Measurements from ENCODE around the gene CCDC112.

Gene CCDC112

GRCh38 chr5:115291397-115291796 is 5.1 kb downstream of the CCDC112 start:
- no peak overlapping the region for H3K4ac ChIP-seq (ENCODE audit: low read depth in 1 of 2, low read length in 2 of 2)
- no peaks in the 10 kb centered on the region for H3K9me3 ChIP-seq (ENCODE audit: control insufficient read depth, low read length)
- no peaks in the 10 kb centered on the region for H3K4me1 ChIP-seq (ENCODE audit: control insufficient read depth, insufficient read depth, low read depth, low read length)
- H3K9ac ChIP-seq (ENCODE audit: low read length): no peak overlapping the region
- no peak overlapping the region for H4K8ac ChIP-seq (ENCODE audit: low read length)
- H2BK15ac ChIP-seq (ENCODE audit: low read depth, poor library complexity, severe bottlenecking): no peak overlapping the region
- DNase-seq: no peak
- H3K79me1 ChIP-seq (replicated peaks; ENCODE audit: low read length, poor library complexity, severe bottlenecking): peaks cover 29% of the 10 kb centered on the region
- no peak overlapping the region for H3K23ac ChIP-seq (ENCODE audit: low read length in 2 of 2)
- no peak overlapping the region for H2BK12ac ChIP-seq (ENCODE audit: low read length in 2 of 2)
- H2BK120ac ChIP-seq (ENCODE audit: low read depth, low read length): no peak overlapping the region
- H2BK5ac ChIP-seq (ENCODE audit: low read depth, low read length, poor library complexity, severe bottlenecking): no peak overlapping the region
- H2AFZ ChIP-seq (ENCODE audit: low read depth, low read length): no peak overlapping the region
- no peaks in the 10 kb centered on the region for H3K27me3 ChIP-seq (ENCODE audit: control insufficient read depth in 1 of 2, insufficient read depth in 1 of 2, low read length in 2 of 2)
- H3K36me3 ChIP-seq (ENCODE audit: control insufficient read depth in 1 of 2, insufficient read depth in 2 of 2, low read depth in 1 of 2, low read length in 2 of 2): no peaks in the 10 kb centered on the region
- H3K18ac ChIP-seq (ENCODE audit: low read depth in 1 of 2, low read length in 2 of 2): no peak overlapping the region
- H4K91ac ChIP-seq (ENCODE audit: low read length): no peak overlapping the region
- H3K4me3 ChIP-seq (ENCODE audit: insufficient read depth in 1 of 2, low read depth in 1 of 2, low read length in 2 of 2): no peak overlapping the region
- H3K14ac ChIP-seq (ENCODE audit: low read length in 2 of 2): no peak overlapping the region
- H2AK5ac ChIP-seq (ENCODE audit: low read length, severe bottlenecking): no peak overlapping the region
- H3K4me2 ChIP-seq (ENCODE audit: low read length, poor library complexity, severe bottlenecking): no peak overlapping the region
- no peak overlapping the region for H3K27ac ChIP-seq (ENCODE audit: low read length, poor library complexity, severe bottlenecking)

- WGBS: 100% methylated on average over 1 of the region's 4 CpGs
Observed at GRCh38 chr5:115289104-115289503, 7.3 kb downstream of the CCDC112 start.

GRCh38 chr5:115284021-115284420 is 12.4 kb downstream of the CCDC112 start:
- no peak overlapping the region for H3K4ac ChIP-seq (ENCODE audit: low read depth in 1 of 2, low read length in 2 of 2)
- H3K36me3 ChIP-seq (ENCODE audit: control insufficient read depth in 1 of 2, insufficient read depth in 2 of 2, low read depth in 1 of 2, low read length in 2 of 2): no peaks in the 10 kb centered on the region
- no peak overlapping the region for H2BK120ac ChIP-seq (ENCODE audit: low read depth, low read length)
- peaks cover 13% of the 10 kb centered on the region for H3K79me1 ChIP-seq (replicated peaks; ENCODE audit: low read length, poor library complexity, severe bottlenecking)
- no peak overlapping the region for H2BK12ac ChIP-seq (ENCODE audit: low read length in 2 of 2)
- no peak overlapping the region for H2AFZ ChIP-seq (ENCODE audit: low read depth, low read length)
- no peak overlapping the region for H3K4me2 ChIP-seq (ENCODE audit: low read length, poor library complexity, severe bottlenecking)
- no peaks in the 10 kb centered on the region for H3K27me3 ChIP-seq (ENCODE audit: control insufficient read depth in 1 of 2, insufficient read depth in 1 of 2, low read length in 2 of 2)
- H3K9me3 ChIP-seq (ENCODE audit: control insufficient read depth, low read length): no peaks in the 10 kb centered on the region
- H4K91ac ChIP-seq (ENCODE audit: low read length): no peak overlapping the region
- no peak overlapping the region for H3K14ac ChIP-seq (ENCODE audit: low read length in 2 of 2)
- no peak overlapping the region for H3K27ac ChIP-seq (ENCODE audit: low read length, poor library complexity, severe bottlenecking)
- WGBS: no CpG with 5 or more reads among the region's 1 CpG
- no peak for DNase-seq
- no peak overlapping the region for H3K4me3 ChIP-seq (ENCODE audit: insufficient read depth in 1 of 2, low read depth in 1 of 2, low read length in 2 of 2)
- no peaks in the 10 kb centered on the region for H3K4me1 ChIP-seq (ENCODE audit: control insufficient read depth, insufficient read depth, low read depth, low read length)
- H2AK5ac ChIP-seq (ENCODE audit: low read length, severe bottlenecking): no peak overlapping the region
- H3K9ac ChIP-seq (ENCODE audit: low read length): no peak overlapping the region
- H4K8ac ChIP-seq (ENCODE audit: low read length): no peak overlapping the region
- H3K23ac ChIP-seq (ENCODE audit: low read length in 2 of 2): no peak overlapping the region
- H2BK5ac ChIP-seq (ENCODE audit: low read depth, low read length, poor library complexity, severe bottlenecking): no peak overlapping the region
- H3K18ac ChIP-seq (ENCODE audit: low read depth in 1 of 2, low read length in 2 of 2): no peak overlapping the region
- H2BK15ac ChIP-seq (ENCODE audit: low read depth, poor library complexity, severe bottlenecking): no peak overlapping the region

More at GRCh38 chr5:115289104-115289503, 7.3 kb downstream of the CCDC112 start:
- Histone ChIP-seq H3K23ac (ENCODE audit: low read length in 2 of 2) (no peak overlapping the region), H3K27me3 (ENCODE audit: control insufficient read depth in 1 of 2, insufficient read depth in 1 of 2, low read length in 2 of 2) (no peaks in the 10 kb centered on the region), H2AFZ (ENCODE audit: low read depth, low read length) (no peak overlapping the region), H2BK5ac (ENCODE audit: low read depth, low read length, poor library complexity, severe bottlenecking) (no peak overlapping the region), H3K14ac (ENCODE audit: low read length in 2 of 2) (no peak overlapping the region), H2AK5ac (ENCODE audit: low read length, severe bottlenecking) (no peak overlapping the region), H3K4me3 (ENCODE audit: insufficient read depth in 1 of 2, low read depth in 1 of 2, low read length in 2 of 2) (no peak overlapping the region), H3K36me3 (ENCODE audit: control insufficient read depth in 1 of 2, insufficient read depth in 2 of 2, low read depth in 1 of 2, low read length in 2 of 2) (no peaks in the 10 kb centered on the region), H4K8ac (ENCODE audit: low read length) (no peak overlapping the region), H2BK12ac (ENCODE audit: low read length in 2 of 2) (no peak overlapping the region), H3K4ac (ENCODE audit: low read depth in 1 of 2, low read length in 2 of 2) (no peak overlapping the region), H3K9me3 (ENCODE audit: control insufficient read depth, low read length) (no peaks in the 10 kb centered on the region), H4K91ac (ENCODE audit: low read length) (no peak overlapping the region), H3K9ac (ENCODE audit: low read length) (no peak overlapping the region), H3K4me1 (ENCODE audit: control insufficient read depth, insufficient read depth, low read depth, low read length) (no peaks in the 10 kb centered on the region), H2BK15ac (ENCODE audit: low read depth, poor library complexity, severe bottlenecking) (no peak overlapping the region), H3K18ac (ENCODE audit: low read depth in 1 of 2, low read length in 2 of 2) (no peak overlapping the region), H3K79me1 (replicated peaks; ENCODE audit: low read length, poor library complexity, severe bottlenecking) (peaks cover 23% of the 10 kb centered on the region), H2BK120ac (ENCODE audit: low read depth, low read length) (no peak overlapping the region), H3K27ac (ENCODE audit: low read length, poor library complexity, severe bottlenecking) (no peak overlapping the region), H3K4me2 (ENCODE audit: low read length, poor library complexity, severe bottlenecking) (no peak overlapping the region)
- no peak for DNase-seq

- H4K8ac ChIP-seq (ENCODE audit: low read length): no peak overlapping the region
Observed at GRCh38 chr5:115282131-115282530, 14.3 kb downstream of the CCDC112 start.

More at GRCh38 chr5:115282131-115282530, 14.3 kb downstream of the CCDC112 start:
- H2BK12ac ChIP-seq (ENCODE audit: low read length in 2 of 2): no peak overlapping the region
- H3K79me1 ChIP-seq (replicated peaks; ENCODE audit: low read length, poor library complexity, severe bottlenecking): peaks cover 11% of the 10 kb centered on the region
- H3K14ac ChIP-seq (ENCODE audit: low read length in 2 of 2): no peak overlapping the region
- H4K91ac ChIP-seq (ENCODE audit: low read length): no peak overlapping the region
- H3K4me2 ChIP-seq (ENCODE audit: low read length, poor library complexity, severe bottlenecking): no peak overlapping the region
- H2BK120ac ChIP-seq (ENCODE audit: low read depth, low read length): no peak overlapping the region
- no peaks in the 10 kb centered on the region for H3K4me1 ChIP-seq (ENCODE audit: control insufficient read depth, insufficient read depth, low read depth, low read length)
- H3K27me3 ChIP-seq (ENCODE audit: control insufficient read depth in 1 of 2, insufficient read depth in 1 of 2, low read length in 2 of 2): no peaks in the 10 kb centered on the region
- H3K36me3 ChIP-seq (ENCODE audit: control insufficient read depth in 1 of 2, insufficient read depth in 2 of 2, low read depth in 1 of 2, low read length in 2 of 2): no peaks in the 10 kb centered on the region
- H2AFZ ChIP-seq (ENCODE audit: low read depth, low read length): no peak overlapping the region
- WGBS: no CpG with 5 or more reads among the region's 1 CpG
- H3K4ac ChIP-seq (ENCODE audit: low read depth in 1 of 2, low read length in 2 of 2): no peak overlapping the region
- no peak overlapping the region for H3K4me3 ChIP-seq (ENCODE audit: insufficient read depth in 1 of 2, low read depth in 1 of 2, low read length in 2 of 2)
- H2BK5ac ChIP-seq (ENCODE audit: low read depth, low read length, poor library complexity, severe bottlenecking): no peak overlapping the region
- H3K18ac ChIP-seq (ENCODE audit: low read depth in 1 of 2, low read length in 2 of 2): no peak overlapping the region
- no peak for DNase-seq
- no peaks in the 10 kb centered on the region for H3K9me3 ChIP-seq (ENCODE audit: control insufficient read depth, low read length)
- H3K23ac ChIP-seq (ENCODE audit: low read length in 2 of 2): no peak overlapping the region
- H2AK5ac ChIP-seq (ENCODE audit: low read length, severe bottlenecking): no peak overlapping the region
- H3K27ac ChIP-seq (ENCODE audit: low read length, poor library complexity, severe bottlenecking): no peak overlapping the region
- H3K9ac ChIP-seq (ENCODE audit: low read length): no peak overlapping the region
- no peak overlapping the region for H2BK15ac ChIP-seq (ENCODE audit: low read depth, poor library complexity, severe bottlenecking)
